Smooth muscle cell (in vitro differentiated cells): ENCODE measurements around the gene CRLF1. TPM values are rescaled to one million over a fixed set of nuclear protein-coding genes. Genes with fewer than 3 reads are reported as not detected.

ENCODE experiments used
- DNase-seq: peaks from one replicate; lab custom pipeline; 2025; ENCODE audit not compliant: unreplicated experiment; lab: John Stamatoyannopoulos, UW
- H2AFZ ChIP-seq: fragments of 200-600 bp; sonication (generic); 2 replicates; pipeline ENCODE4 v1.6.0; 2016; ENCODE audit warnings: antibody characterized with exemption, low read depth, mild to moderate bottlenecking
- H3F3A ChIP-seq: fragments of 200-600 bp; sonication (generic); 2 replicates; pipeline ENCODE4 v1.6.0; 2017; ENCODE audit warnings: antibody characterized with exemption, low read depth
- H3K27ac ChIP-seq: fragments of 200-600 bp; sonication (generic); 2 replicates; pipeline ENCODE4 v1.5.1; 2016; ENCODE audit warnings: low read depth, mild to moderate bottlenecking
- H3K27me3 ChIP-seq: fragments of 200-600 bp; sonication (generic); 2 replicates; pipeline ENCODE4 v1.6.1; 2016; ENCODE audit warnings: low read depth, mild to moderate bottlenecking
- H3K36me3 ChIP-seq: fragments of 200-600 bp; sonication (generic); 2 replicates; pipeline ENCODE4 v1.5.1; 2016; ENCODE audit warnings: low read depth
- H3K4me1 ChIP-seq: fragments of 200-600 bp; sonication (generic); 2 replicates; pipeline ENCODE4 v1.5.1; 2016; ENCODE audit warnings: low read depth
- H3K4me2 ChIP-seq: fragments of 200-600 bp; sonication (generic); 2 replicates; pipeline ENCODE4 v1.6.0; 2016; ENCODE audit warnings: mild to moderate bottlenecking
- H3K4me3 ChIP-seq: fragments of 200-600 bp; sonication (generic); 2 replicates; pipeline ENCODE4 v1.5.1; 2016; ENCODE audit warnings: mild to moderate bottlenecking
- H3K79me2 ChIP-seq: fragments of 200-600 bp; sonication (generic); 2 replicates; pipeline ENCODE4 v1.6.0; 2016; ENCODE audit warnings: low read depth, mild to moderate bottlenecking
- H3K9ac ChIP-seq: fragments of 200-600 bp; sonication (generic); 2 replicates; pipeline ENCODE4 v1.6.0; 2016; ENCODE audit warnings: low read depth
- H3K9me3 ChIP-seq: fragments of 200-600 bp; sonication (generic); replicated peaks from 2 replicates; pipeline ENCODE4 v1.5.1; 2016; ENCODE audit warnings: low read depth
- H4K20me1 ChIP-seq: fragments of 200-600 bp; sonication (generic); 2 replicates; pipeline ENCODE4 v1.6.0; 2016; ENCODE audit warnings: low read depth
- WGBS: methylation state at CpG from one replicate; pipeline ENCODE4 v1.1.7; 2016; ENCODE audit warnings: low lambda C conversion rate; 5-methylcytosine and 5-hydroxymethylcytosine counted together
- polyA plus RNA-seq: library from polyadenylated mRNA; unstranded; fragments of >200 nt; fragmentation: Nextera tagmentation; extraction: Ambion mirVana; gene quantifications from 2 replicates; pipeline ENCODE4 v1.2.1, GENCODE V29; 2016
- total RNA-seq: library from RNA; depleted of rRNA; stranded (reverse); fragments of >200 nt; gene quantifications from 2 replicates; pipeline ENCODE4 v1.2.3, GENCODE V29; 2014
- TF ChIP-seq, protein P1 (sequence below): fragments of 200-600 bp; sonication (generic); IDR thresholded peaks from 2 replicates; pipeline ENCODE4 v1.5.1; 2017; ENCODE audit warnings: borderline replicate concordance, mild to moderate bottlenecking, antibody characterized with exemption; ENCODE audit not compliant: insufficient read depth, poor library complexity, severe bottlenecking

The CRLF1 gene
- total and polyA plus RNA-seq, 2 experiments from 2014 or later, result 196 to 1,048 TPM

DNA sequence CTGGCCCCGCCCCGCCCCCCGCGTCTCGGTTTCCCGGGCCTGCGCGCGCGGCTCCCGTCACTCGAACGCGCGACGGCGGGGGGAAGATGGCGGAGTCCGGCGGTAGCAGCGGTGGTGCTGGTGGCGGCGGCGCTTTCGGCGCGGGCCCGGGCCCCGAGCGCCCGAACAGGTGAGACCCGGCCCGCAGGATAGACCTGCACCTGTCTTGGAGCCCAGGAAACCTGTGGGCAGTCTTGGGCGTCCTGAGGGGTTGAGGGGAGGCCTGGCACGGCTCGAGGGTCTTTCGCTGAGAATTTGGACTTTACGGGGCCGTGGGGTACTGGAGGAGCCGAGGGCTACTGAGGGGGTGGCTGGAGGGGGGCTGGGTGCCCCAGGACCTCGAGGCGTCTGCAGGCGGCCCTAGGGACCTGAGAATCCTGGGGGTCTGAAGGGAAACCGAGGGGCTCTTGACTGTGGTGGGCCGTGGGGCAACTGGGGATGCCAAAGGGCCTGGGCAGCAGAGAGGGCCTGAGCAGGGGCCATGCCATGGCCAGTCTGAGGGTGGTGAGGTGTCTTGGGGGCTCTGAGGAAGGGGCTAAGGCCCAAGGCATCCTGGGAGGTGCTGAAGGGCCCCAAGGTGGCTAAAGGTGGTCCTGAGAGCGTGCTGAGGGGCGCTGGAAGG is 30.5 kb upstream of the CRLF1 start, which contains the start of gene KLHL26:
Gene KLHL26 (plus strand): TSS at position 60 of the 661 bp plus-strand sequence. CDS start 27 bp downstream, at position 87.
- Histone ChIP-seq H3K79me2 (peaks cover 21% of the 10 kb centered on the region), H3K36me3 (no peaks in the 10 kb centered on the region), H3K4me3 (peak within 1 kb of the TSS; percentile 66), H4K20me1 (peaks cover 4% of the 10 kb centered on the region), H3K4me1 (peaks cover 7% of the 10 kb centered on the region), H3K9me3 (no peaks in the 10 kb centered on the region), H3K27ac (no peak within 1 kb of the TSS), H3F3A (no peaks in the 10 kb centered on the region), H3K27me3 (no peaks in the 10 kb centered on the region), H3K4me2 (peak within 1 kb of the TSS; percentile 86), H2AFZ (peak within 1 kb of the TSS; percentile 59), H3K9ac (peak within 1 kb of the TSS; percentile 71)
- TF ChIP-seq, protein P1, sequence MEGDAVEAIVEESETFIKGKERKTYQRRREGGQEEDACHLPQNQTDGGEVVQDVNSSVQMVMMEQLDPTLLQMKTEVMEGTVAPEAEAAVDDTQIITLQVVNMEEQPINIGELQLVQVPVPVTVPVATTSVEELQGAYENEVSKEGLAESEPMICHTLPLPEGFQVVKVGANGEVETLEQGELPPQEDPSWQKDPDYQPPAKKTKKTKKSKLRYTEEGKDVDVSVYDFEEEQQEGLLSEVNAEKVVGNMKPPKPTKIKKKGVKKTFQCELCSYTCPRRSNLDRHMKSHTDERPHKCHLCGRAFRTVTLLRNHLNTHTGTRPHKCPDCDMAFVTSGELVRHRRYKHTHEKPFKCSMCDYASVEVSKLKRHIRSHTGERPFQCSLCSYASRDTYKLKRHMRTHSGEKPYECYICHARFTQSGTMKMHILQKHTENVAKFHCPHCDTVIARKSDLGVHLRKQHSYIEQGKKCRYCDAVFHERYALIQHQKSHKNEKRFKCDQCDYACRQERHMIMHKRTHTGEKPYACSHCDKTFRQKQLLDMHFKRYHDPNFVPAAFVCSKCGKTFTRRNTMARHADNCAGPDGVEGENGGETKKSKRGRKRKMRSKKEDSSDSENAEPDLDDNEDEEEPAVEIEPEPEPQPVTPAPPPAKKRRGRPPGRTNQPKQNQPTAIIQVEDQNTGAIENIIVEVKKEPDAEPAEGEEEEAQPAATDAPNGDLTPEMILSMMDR, result no peak
- WGBS, result 9% methylated on average over 30 of the region's 47 CpGs
- DNase-seq, result no peak

DNA sequence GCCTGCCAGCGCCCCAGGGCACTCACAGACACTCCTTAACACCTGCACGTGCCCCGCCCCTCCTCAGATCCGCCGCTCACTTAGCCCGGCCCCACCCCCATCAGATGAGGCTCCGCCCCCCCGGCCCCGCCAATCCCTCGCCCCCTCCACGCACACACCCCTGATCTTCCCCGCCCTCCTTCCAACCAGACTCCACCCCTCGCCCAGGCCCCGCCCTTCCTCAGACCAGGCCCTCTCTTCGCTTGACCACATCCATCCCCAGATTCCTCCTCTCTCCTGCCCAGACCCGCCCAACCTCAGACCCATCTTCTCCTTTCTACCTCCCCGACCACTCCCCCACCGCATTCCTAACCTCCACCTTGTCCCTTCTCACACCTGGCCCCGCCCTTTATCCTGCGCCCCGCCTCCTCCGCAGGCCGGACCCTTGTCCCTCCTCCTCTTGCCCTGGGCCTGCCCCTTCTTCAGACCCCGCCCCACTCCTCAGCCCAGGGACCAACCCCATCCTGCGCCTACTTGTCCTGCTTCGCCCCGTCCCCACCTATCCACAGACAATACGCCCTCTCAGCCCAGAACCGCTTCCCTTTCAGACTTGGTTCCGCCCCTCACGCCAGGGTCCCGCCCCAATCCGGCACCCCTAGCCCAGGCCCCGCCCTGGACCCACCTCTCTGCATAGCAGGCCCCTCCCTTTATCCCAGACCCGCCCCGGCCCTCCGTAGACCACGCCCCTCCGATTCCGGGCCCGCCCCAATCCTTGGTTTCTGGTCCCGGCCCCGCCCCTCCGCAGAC is 29.8 kb upstream of the CRLF1 start:
- Histone ChIP-seq H3K4me3 (peak overlapping the region; percentile 66), H3K36me3 (no peaks in the 10 kb centered on the region), H4K20me1 (peaks cover 4% of the 10 kb centered on the region), H3K4me2 (peak overlapping the region; percentile 86), H3K27ac (no peak overlapping the region), H3K9ac (peak overlapping the region; percentile 71), H3F3A (no peaks in the 10 kb centered on the region), H3K27me3 (no peaks in the 10 kb centered on the region), H2AFZ (peak overlapping the region; percentile 59), H3K4me1 (peaks cover 7% of the 10 kb centered on the region), H3K9me3 (no peaks in the 10 kb centered on the region), H3K79me2 (peaks cover 17% of the 10 kb centered on the region)
- TF ChIP-seq, protein P1, result no peak
- peak; percentile 96 for DNase-seq
- WGBS, result 0% methylated on average over 14 of the region's 44 CpGs

DNA sequence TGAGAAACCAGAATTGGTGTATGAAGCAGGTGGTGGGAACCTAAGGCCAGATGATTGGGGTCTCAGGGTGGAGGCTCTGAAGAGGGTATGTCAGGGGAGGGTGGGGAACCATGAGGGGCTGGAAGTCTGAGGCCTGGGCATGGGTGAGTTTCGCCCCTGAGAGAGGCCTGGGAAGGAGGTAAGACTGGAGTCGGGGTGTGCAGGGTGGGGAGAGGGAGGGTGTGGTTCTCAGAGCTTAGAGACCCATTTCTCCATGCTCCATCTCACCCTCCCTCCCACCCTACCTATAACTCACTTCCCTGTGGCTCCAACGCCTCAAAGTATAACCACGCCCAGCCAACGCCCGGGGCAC is 29.2 kb upstream of the CRLF1 start:
- TF ChIP-seq, protein P1, result no peak
- H3K9ac ChIP-seq, result no peak overlapping the region
- no peak overlapping the region for H3K4me3 ChIP-seq
- H3K4me2 ChIP-seq, result no peak overlapping the region
- WGBS, result no CpG with 5 or more reads among the region's 6 CpGs
- DNase-seq, result no peak
- H4K20me1 ChIP-seq, result peaks cover under 1% of the 10 kb centered on the region
- H3F3A ChIP-seq, result no peaks in the 10 kb centered on the region
- H3K4me1 ChIP-seq, result peaks cover 7% of the 10 kb centered on the region
- H3K79me2 ChIP-seq, result peaks cover 15% of the 10 kb centered on the region
- no peaks in the 10 kb centered on the region for H3K36me3 ChIP-seq
- H2AFZ ChIP-seq, result no peak overlapping the region
- H3K27ac ChIP-seq, result no peak overlapping the region
- no peaks in the 10 kb centered on the region for H3K27me3 ChIP-seq
- no peaks in the 10 kb centered on the region for H3K9me3 ChIP-seq
